ENCODE results near the gene CCDC107.
"Not testable (repeated sequence)": the region's sequence is repeated elsewhere in the genome, so short reads cannot be mapped to it uniquely, and the experiment has no call there.

CCDC107 gene

DNA sequence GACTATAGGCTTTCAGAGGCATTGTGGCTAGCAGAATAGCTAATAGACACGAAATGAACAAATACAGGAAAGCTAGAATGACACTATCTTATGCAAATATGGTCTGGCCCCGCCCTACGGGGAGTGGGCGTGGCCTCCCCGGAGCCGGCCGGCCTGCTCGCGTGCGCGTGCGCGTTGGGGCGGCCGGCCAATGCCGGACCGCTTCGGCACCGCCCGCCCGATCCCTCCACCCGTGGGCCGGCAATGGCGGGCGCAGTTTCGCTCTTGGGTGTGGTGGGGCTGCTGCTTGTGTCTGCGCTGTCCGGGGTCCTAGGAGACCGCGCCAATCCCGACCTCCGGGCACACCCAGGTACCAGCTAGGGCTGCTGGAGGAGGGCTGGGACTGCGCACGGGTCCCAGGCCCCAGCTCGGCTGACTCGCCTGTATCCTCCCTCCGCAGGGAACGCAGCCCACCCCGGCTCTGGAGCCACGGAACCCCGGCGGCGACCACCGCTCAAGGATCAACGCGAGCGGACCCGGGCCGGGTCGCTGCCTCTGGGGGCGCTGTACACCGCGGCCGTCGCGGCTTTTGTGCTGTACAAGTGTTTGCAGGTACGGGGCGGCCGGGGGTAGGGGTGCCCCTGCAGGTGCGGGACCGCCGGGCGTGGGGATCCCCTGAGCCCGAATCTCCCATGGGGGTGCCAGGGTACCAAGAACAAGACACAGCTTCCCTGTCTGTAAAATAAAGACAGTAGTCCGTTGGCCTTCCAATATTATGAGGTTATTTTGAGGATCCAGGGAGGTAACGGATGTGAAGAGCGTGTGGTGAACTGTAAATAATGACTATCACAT is at the start of gene CCDC107:
TSS of gene CCDC107 (plus strand) at position 156 of the 831 bp plus-strand sequence. CDS start at position 244, 88 bp downstream.
- peak; percentile 59 to 74 (median 70) for DNase-seq (ENCODE audit: low read depth in 4 of 4, low spot score in 1 of 4)

GRCh38 chr9:35609001-35609819 is 48.9 kb upstream of the CCDC107 start:
- no peak for DNase-seq (ENCODE audit: low read depth in 4 of 4, low spot score in 1 of 4)

DNA sequence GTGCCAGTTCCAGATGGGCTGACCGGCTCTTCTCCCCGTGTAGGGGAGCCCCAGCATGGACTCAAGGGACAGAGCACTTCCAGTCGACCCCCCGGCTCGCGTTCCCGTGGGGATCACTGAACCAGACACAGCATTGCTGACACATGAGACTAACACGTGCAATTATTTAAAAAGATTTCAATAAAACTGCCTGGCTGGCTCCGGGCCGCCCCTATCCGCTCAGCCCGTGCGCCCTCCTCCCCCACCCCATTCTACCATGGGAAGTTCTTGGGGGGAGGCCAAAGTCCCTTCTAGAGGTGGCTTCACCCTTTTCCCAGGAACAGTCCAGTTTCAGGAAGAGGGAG is 48.3 kb upstream of the CCDC107 start:
- no peak for DNase-seq (ENCODE audit: low read depth in 4 of 4, low spot score in 1 of 4)

GRCh38 chr9:35611230-35611797 is 46.8 kb upstream of the CCDC107 start:
- DNase-seq (ENCODE audit: low read depth in 4 of 4, low spot score in 1 of 4) = peak in 3 of 4 experiments; percentile 33 to 43 (median 34)

DNA sequence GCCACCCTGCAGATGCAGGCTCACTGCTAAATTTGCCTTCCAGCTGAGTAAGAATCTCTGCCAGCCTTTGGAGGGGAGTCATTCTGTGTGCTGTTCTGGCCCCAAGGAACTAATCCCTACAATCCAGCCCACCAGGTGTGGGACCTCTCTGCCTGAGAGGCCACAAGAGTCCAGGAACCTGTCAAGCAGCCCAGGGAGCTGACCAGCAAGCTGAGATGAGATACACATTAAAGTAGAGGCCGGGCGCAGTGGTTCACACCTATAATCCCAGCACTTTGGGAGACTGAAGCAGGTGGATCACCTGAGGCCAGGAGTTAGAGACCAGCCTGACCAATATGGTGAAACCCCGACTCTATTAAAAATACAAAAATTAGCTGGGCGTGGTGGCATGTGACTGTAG is 46.0 kb upstream of the CCDC107 start:
- not testable (repeated sequence) for DNase-seq (ENCODE audit: low read depth in 4 of 4, low spot score in 1 of 4)

GRCh38 chr9:35612843-35613242 is 45.2 kb upstream of the CCDC107 start:
- no peak for DNase-seq (ENCODE audit: low read depth in 4 of 4, low spot score in 1 of 4)

DNA sequence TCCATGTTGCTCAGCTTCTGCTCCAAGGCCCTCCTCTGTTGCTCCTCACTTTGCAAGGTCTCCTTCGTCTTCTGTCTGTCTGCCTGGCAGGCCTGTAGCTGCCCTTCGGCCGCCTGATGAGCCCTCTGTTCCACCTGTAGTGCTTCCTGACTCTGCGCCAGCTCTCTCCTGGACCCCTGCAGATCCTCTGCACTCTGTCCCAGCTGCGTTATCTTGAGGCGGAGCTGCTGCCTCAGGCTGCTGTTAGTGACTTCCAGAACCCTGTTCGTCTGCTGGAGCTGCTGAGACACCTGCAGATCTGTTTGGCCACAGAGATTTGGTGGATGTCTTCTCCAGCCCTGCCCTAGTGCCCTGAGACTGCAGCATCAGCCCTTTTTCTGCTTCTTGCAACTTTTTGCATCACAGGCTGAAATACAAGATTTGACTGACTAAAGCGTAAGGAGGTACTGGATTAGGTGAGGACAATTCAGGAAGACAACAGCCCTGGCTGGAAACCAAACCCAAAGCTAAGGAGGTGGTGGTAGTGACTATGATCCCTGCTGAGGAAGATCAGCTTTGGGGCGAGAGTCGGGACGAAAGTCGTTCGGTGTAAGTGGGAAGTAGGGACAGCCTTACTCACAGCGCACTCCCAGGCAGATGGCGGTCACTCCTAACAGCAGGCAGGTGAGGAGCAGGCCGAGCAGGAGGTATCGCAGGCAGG is 42.0 kb upstream of the CCDC107 start:
- DNase-seq (ENCODE audit: low read depth in 4 of 4, low spot score in 1 of 4) = no peak

DNA sequence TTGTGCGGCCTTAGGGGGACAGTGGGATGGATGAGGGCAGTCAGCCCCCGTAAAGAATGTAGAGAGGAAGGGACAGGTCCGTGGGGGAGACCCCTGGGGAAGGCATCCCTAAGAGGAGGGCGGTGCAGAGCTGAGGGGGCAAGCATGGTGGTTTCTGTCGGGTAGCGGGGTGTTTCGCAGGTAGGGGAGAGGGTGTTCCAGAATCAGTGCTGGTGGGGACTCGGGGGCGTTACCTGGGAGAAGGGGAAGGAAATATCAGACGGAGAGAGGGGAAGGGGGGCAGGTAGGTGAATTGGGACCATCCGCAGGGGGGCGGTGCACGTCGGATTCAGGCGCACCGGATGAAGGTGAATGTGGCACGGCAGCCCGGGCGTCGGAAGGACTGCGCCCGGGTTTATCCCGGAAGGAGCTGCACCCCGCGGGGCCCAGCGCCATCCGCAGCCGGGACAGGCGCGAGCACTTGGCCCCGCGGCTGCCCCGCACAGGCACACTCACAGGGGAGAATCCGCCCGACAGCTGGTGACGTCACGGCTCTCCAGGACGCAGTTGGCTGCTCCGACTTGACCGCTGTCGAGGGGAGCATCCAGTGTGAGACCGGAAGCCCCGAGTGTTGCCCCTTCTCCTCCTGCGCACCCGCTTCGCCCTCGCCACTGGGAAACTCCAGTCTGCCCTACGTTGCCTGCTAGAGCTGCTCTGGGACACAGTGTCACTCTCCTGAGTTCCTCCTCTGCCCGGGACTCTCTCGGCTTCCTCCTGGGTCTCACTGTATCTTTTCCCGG is 41.2 kb upstream of the CCDC107 start:
- peak in 2 of 4 experiments; percentile 32 to 48 for DNase-seq (ENCODE audit: low read depth in 4 of 4, low spot score in 1 of 4)

DNA sequence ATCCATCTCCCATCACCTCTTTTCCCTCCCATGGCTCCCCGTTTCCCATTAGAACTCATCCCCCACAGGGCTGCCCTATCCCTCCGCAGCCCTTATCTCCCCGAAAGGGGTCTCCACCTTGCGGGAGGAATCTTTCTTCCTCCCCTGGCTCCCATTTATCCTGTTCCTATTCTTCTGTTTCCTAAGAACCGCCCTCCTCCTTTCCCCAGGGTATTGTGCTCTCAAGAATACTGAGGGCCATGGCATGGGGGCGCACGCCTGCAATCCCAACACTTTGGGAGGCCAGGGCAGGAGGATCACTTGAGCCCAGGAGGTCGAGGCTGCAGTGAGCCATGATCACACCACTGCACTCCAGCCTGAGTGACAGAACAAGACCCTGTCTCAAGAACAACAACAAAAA is 40.5 kb upstream of the CCDC107 start:
- no peak for DNase-seq (ENCODE audit: low read depth in 4 of 4, low spot score in 1 of 4)

- no peak for DNase-seq (ENCODE audit: low read depth in 4 of 4, low spot score in 1 of 4)
Observed at GRCh38 chr9:35618325-35618727, 39.8 kb upstream of the CCDC107 start, which contains the start of gene CD72. TSS of gene CD72 (minus strand) at chr9:35618413. CDS start at chr9:35618303, 110 bp downstream.

DNA sequence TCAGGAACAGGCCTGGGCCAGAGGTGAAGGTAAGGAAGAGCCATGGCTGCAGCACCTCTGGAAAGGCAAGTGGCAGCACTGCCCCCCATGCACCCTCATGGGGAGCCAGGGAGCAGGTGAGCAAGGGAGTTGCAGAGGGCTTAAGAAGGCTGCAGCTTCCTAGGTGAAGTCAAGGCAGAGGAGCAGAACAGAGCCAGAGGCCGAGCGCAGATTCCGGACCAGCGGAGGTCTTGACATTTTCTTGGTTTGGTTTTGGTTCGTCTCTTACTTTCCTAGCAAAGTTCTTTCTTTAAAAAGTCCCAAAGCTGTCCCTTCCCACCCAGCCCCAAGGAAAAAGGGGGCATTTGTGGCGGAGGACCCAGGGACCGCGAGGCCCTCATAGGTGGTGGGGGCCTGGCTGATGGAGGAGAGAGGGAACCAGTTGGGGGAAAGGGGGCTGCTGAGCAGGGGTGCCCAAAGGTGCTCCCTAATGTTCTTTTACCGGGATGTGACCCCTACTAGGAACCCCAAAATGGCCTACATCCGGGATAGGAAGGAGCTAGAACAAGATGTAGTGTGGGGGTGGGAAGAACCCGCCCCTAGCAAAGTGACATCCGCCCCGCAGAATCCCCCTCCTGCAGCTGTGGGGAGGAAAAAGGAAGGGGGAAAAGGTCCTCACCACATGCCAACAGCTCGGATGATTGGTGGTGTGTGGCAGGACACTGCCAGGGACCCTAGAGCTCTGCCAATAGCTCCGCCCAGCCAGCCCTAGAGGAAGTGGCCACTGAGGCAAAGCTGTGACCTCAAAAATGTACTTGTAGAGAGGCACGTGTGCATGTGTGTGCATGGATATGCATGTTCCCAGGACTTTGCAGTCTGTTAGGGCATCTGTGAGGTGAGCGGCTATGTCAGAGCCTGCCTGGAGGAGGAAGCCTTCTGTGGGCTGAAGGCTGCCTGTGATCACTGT is 39.0 kb upstream of the CCDC107 start:
- DNase-seq (ENCODE audit: low read depth in 4 of 4, low spot score in 1 of 4) = peak in 1 of 4 experiments; percentile 19

GRCh38 chr9:35619800-35620158 is 38.3 kb upstream of the CCDC107 start:
- no peak for DNase-seq (ENCODE audit: low read depth in 4 of 4, low spot score in 1 of 4)

DNA sequence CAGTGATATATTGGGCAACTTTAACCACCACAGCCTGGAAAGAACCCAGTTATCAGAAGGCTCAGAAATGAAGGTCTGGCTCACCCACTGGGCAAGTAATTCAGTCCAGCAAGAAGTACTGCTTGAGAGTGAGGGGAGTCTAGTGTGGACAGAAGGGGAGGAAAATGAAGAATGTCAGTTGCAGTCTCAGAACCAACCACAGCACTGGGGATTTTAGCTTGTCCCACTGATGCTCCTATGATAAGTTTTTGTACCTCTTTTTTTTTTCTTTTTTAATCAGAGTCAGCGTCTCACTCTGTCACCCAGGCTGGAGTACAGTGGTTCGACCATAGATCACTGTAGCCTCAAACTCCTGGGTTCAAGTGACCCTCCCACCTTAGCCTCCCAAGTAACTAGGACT is 30.5 kb upstream of the CCDC107 start:
- no peak for DNase-seq (ENCODE audit: low read depth in 4 of 4, low spot score in 1 of 4)

DNA sequence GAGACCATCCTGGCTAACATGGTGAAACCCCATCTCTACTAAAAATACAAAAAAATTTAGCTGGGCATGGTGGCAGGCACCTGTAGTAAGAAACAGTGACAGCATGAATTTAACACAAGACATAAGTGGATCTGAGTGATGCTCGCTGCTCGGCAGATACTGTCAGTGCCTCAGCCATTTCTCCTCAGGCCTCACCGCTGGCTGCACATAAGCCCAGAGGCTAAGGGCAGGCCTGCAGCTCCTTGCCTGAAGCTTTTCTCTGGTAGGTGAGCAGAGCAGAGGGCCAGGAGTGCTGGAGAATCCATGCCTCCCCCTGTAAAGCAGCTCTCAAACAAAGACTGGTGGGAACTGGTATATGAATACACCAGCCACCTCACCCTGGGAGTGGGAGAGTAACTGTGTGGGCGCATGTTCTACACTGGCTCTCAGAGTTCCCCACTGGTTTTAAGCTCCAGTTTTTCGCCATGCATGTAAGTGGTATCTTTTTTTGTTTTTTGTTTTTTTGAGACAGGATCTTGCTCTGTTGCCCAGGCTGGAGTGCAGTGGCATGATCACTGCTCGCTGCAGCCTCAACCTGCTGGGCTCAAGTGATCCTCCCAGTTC is 29.6 kb upstream of the CCDC107 start:
- DNase-seq (ENCODE audit: low read depth in 4 of 4, low spot score in 1 of 4) = no peak

GRCh38 chr9:35629597-35629996 is 28.5 kb upstream of the CCDC107 start:
- DNase-seq (ENCODE audit: low read depth in 4 of 4, low spot score in 1 of 4) = no peak

GRCh38 chr9:35635730-35636129 is 22.4 kb upstream of the CCDC107 start:
- no peak for DNase-seq (ENCODE audit: low read depth in 4 of 4, low spot score in 1 of 4)

GRCh38 chr9:35636135-35636876 is 21.8 kb upstream of the CCDC107 start:
- DNase-seq (ENCODE audit: low read depth in 4 of 4, low spot score in 1 of 4) = no peak

GRCh38 chr9:35636877-35637246 is 21.2 kb upstream of the CCDC107 start:
- DNase-seq (ENCODE audit: low read depth in 4 of 4, low spot score in 1 of 4) = not testable (repeated sequence)
